Astrocyte (in vitro differentiated cells and primary cell): ENCODE data around the gene DNAJC30. TPM values are rescaled to one million over a fixed set of nuclear protein-coding genes. Genes with fewer than 3 reads are reported as not detected.

ENCODE experiments used
- DNase-seq: peaks from one replicate; pipeline ENCODE4 v3.0.0-alpha.2; 2010; ENCODE audit warnings: low read depth
- FAIRE-seq: peaks from 2 replicates; lab custom pipeline; 2011; peaks lifted over from hg19 to GRCh38; lab: Jason Lieb, UNC
- H2AFZ ChIP-seq: 2 replicates; pipeline ENCODE4 v1.6.0; 2012; ENCODE audit warnings: low read depth, low read length, inconsistent platforms
- H3K27ac ChIP-seq: 2 replicates; pipeline ENCODE4 v1.5.1; 2011; ENCODE audit warnings: low read depth, low read length, inconsistent platforms
- H3K27me3 ChIP-seq: 2 replicates; pipeline ENCODE4 v1.6.0; 2011; ENCODE audit warnings: low read length, inconsistent platforms; ENCODE audit not compliant: insufficient read depth
- H3K36me3 ChIP-seq: 2 replicates; pipeline ENCODE4 v1.5.1; 2011; ENCODE audit warnings: low read length, inconsistent platforms; ENCODE audit not compliant: insufficient read depth
- H3K4me1 ChIP-seq: 2 replicates; pipeline ENCODE4 v1.5.1; 2011; ENCODE audit warnings: low read length, inconsistent platforms; ENCODE audit not compliant: insufficient read depth
- H3K4me2 ChIP-seq: 2 replicates; pipeline ENCODE4 v1.6.0; 2012; ENCODE audit warnings: low read length, inconsistent platforms
- H3K4me3 ChIP-seq: 2 replicates; pipeline ENCODE4 v1.5.1; 2011; ENCODE audit warnings: low read depth, mild to moderate bottlenecking, low read length, inconsistent platforms; ENCODE audit not compliant: insufficient read depth
- H3K79me2 ChIP-seq: 2 replicates; pipeline ENCODE4 v1.6.0; 2012; ENCODE audit warnings: mild to moderate bottlenecking, low read length, inconsistent platforms; ENCODE audit not compliant: insufficient read depth
- H3K9ac ChIP-seq: 2 replicates; pipeline ENCODE4 v1.6.0; 2012; ENCODE audit warnings: mild to moderate bottlenecking, low read length, inconsistent platforms
- H3K9me3 ChIP-seq: 2 replicates; pipeline ENCODE4 v1.5.1; 2012; ENCODE audit warnings: low read depth, mild to moderate bottlenecking, low read length, inconsistent platforms; ENCODE audit not compliant: insufficient read depth
- H4K20me1 ChIP-seq: 2 replicates; pipeline ENCODE4 v1.6.0; 2012; ENCODE audit warnings: low read length, inconsistent platforms; ENCODE audit not compliant: insufficient read depth
- H3K27ac Mint-ChIP-seq: one replicate; pipeline ENCODE4 v1.8.0; 2021; ENCODE audit warnings: mild to moderate bottlenecking, mixed read lengths; ENCODE audit not compliant: unreplicated experiment
- H3K27me3 Mint-ChIP-seq: one replicate; pipeline ENCODE4 v1.8.0; 2021; ENCODE audit warnings: low read depth, mixed read lengths; ENCODE audit not compliant: unreplicated experiment
- H3K36me3 Mint-ChIP-seq: one replicate; pipeline ENCODE4 v1.8.0; 2021; ENCODE audit warnings: low read depth, mixed read lengths; ENCODE audit not compliant: unreplicated experiment
- H3K4me1 Mint-ChIP-seq: one replicate; pipeline ENCODE4 v1.8.0; 2021; ENCODE audit warnings: low read depth, mixed read lengths; ENCODE audit not compliant: unreplicated experiment
- H3K4me3 Mint-ChIP-seq: one replicate; pipeline ENCODE4 v1.8.0; 2021; ENCODE audit warnings: mild to moderate bottlenecking, moderate library complexity, mixed read lengths; ENCODE audit not compliant: unreplicated experiment
- H3K9me3 Mint-ChIP-seq: one replicate; pipeline ENCODE4 v1.8.0; 2021; ENCODE audit warnings: mild to moderate bottlenecking, mixed read lengths; ENCODE audit not compliant: unreplicated experiment
- CTCF ChIP-seq: IDR thresholded peaks from 2 replicates; pipeline ENCODE4 v1.5.1; 2011; ENCODE audit warnings: low read depth, mild to moderate bottlenecking, inconsistent platforms, low read length, moderate library complexity; ENCODE audit not compliant: insufficient read depth
- EZH2 ChIP-seq: IDR thresholded peaks from 2 replicates; pipeline ENCODE4 v1.6.1; 2012; ENCODE audit warnings: mild to moderate bottlenecking, low read length, inconsistent platforms; ENCODE audit not compliant: insufficient read depth
- total RNA-seq: library from RNA; stranded (reverse); gene quantifications from 2 replicates; pipeline ENCODE4 v1.2.1, GENCODE V29; 2021

DNAJC30 gene
- total RNA-seq, 1 donor from 2014 or later: 11.0 TPM

- Histone ChIP-seq H3K27ac (peak overlapping the region; percentile 95), H3K4me3 (peak overlapping the region; percentile 88), H3K9me3 (no peaks in the 10 kb centered on the region), H3K4me2 (peak overlapping the region; percentile 91), H3K36me3 (peaks cover 15% of the 10 kb centered on the region), H3K9ac (peak overlapping the region; percentile 95), H3K27me3 (no peaks in the 10 kb centered on the region), H2AFZ (no peak overlapping the region), H3K4me1 (peaks cover 36% of the 10 kb centered on the region), H4K20me1 (peaks cover 53% of the 10 kb centered on the region), H3K79me2 (peaks cover 63% of the 10 kb centered on the region)
- Mint-ChIP-seq H3K4me3 (peak overlapping the region; percentile 83), H3K36me3 (peaks cover 3% of the 10 kb centered on the region), H3K27me3 (peaks cover 12% of the 10 kb centered on the region), H3K4me1 (peaks cover 20% of the 10 kb centered on the region), H3K9me3 (no peaks in the 10 kb centered on the region), H3K27ac (peak overlapping the region; percentile 89)
- DNase-seq (peak; percentile 90), FAIRE-seq (no peak)
- TF ChIP-seq EZH2 (no peak), CTCF (no peak)
Measured at GRCh38 chr7:73717991-73718405, 34.7 kb upstream of the DNAJC30 start.

DNA sequence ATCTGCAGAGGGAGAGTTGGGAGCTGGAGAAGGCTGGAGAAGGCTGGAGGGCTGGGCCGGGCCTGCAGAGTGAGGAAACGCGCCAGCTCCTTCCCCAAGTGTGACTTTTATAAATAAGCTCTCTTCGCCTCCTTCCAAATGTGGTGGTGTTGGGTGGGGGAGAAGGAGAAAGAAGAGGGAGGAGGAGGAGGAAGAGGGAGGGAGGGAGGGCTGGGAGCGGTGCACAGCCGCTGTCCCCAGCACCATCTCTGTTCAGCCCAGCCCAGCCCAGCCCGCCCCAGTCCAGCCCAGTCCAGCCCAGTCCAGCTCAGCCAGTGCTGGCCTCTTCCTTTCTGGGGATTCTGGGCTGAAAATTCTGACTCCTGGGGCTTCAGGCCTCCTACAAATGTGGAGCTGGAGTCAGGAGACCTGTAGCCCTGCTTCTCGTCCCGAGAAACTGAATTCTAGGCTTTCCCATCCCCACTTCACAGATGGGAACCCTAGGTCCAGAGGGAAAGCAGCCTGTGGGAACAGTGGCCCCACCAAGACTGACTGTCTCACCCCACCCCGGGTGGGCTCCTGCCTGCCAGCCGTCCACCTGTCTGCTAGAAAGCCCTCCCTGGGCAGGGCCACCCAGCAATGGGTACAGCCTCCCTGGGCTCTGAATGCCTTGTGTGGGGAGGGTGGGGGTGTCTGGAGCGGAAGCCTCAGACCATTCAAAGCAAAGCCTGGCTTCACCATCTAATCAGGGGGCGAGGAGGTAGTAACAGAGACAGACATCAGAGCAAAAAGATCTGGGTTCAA is 34.0 kb upstream of the DNAJC30 start:
- Histone ChIP-seq H3K9me3 (no peaks in the 10 kb centered on the region), H3K4me3 (peak overlapping the region; percentile 88), H3K4me2 (peak overlapping the region; percentile 91), H4K20me1 (peaks cover 61% of the 10 kb centered on the region), H3K36me3 (peaks cover 16% of the 10 kb centered on the region), H3K27me3 (no peaks in the 10 kb centered on the region), H3K27ac (peak overlapping the region; percentile 95), H3K79me2 (peaks cover 71% of the 10 kb centered on the region), H3K9ac (peak overlapping the region; percentile 95), H3K4me1 (peaks cover 40% of the 10 kb centered on the region), H2AFZ (no peak overlapping the region)
- Mint-ChIP-seq H3K4me3 (peak overlapping the region; percentile 83), H3K4me1 (peaks cover 20% of the 10 kb centered on the region), H3K36me3 (peaks cover 5% of the 10 kb centered on the region), H3K27me3 (peaks cover 12% of the 10 kb centered on the region), H3K9me3 (no peaks in the 10 kb centered on the region), H3K27ac (peak overlapping the region; percentile 89)
- DNase-seq (peak; percentile 47), FAIRE-seq (no peak)
- TF ChIP-seq CTCF: no peak
- no peak for TF ChIP-seq EZH2
